ENCODE results near the gene CCDC28A. TPM values are rescaled to one million over a fixed set of nuclear protein-coding genes. Genes with fewer than 3 reads are reported as not detected.

CCDC28A gene
- total and polyA plus RNA-seq, 2 donors (not counting 1 experiment from before 2014, with no cell fraction given) = 15.2 to 22.0 TPM

GRCh38 chr6:138734585-138734984, 39.0 kb upstream of the CCDC28A start:
- TF ChIP-seq EZH2 (IDR thresholded peaks at IDR 0.05; ENCODE audit: low read length, missing control alignments) (no peak), CTCF (conservative IDR thresholded peaks at IDR 0.05 in 1 of 2, IDR thresholded peaks at IDR 0.05 in 1 of 2; ENCODE audit: low read depth in 1 of 2, low read length in 2 of 2) (no peak)
- H2AFZ ChIP-seq (ENCODE audit: low read length) = no peak overlapping the region
- no peaks in the 10 kb centered on the region for H3K27me3 ChIP-seq (ENCODE audit: control insufficient read depth, insufficient read depth, low read length)

GRCh38 chr6:138736640-138737039, 36.9 kb upstream of the CCDC28A start:
- Histone ChIP-seq H3K79me2 (ENCODE audit: control insufficient read depth, insufficient read depth, low read length) (no peaks in the 10 kb centered on the region), H3K9ac (ENCODE audit: insufficient read depth, low read length) (no peak overlapping the region), H3K4me3 (replicated peaks in 1 of 4; ENCODE audit: control extremely low read depth in 1 of 4, insufficient read depth in 1 of 4, low read depth in 3 of 4, low read length in 4 of 4) (no peak overlapping the region), H3K4me2 (ENCODE audit: extremely low read depth, insufficient read depth, low read length) (no peak overlapping the region), H4K20me1 (ENCODE audit: control insufficient read depth, extremely low read depth, insufficient read depth, low read length) (no peaks in the 10 kb centered on the region), H3K36me3 (ENCODE audit: control insufficient read depth, insufficient read depth, low read length) (no peaks in the 10 kb centered on the region), H2AFZ (ENCODE audit: low read length) (no peak overlapping the region), H3K9me3 (ENCODE audit: control insufficient read depth, insufficient read depth, low read depth, low read length) (no peaks in the 10 kb centered on the region), H3K27ac (ENCODE audit: insufficient read depth, low read length) (no peak overlapping the region), H3K4me1 (ENCODE audit: control insufficient read depth, extremely low read depth, insufficient read depth, low read length) (no peaks in the 10 kb centered on the region), H3K27me3 (ENCODE audit: control insufficient read depth, insufficient read depth, low read length) (no peaks in the 10 kb centered on the region)
- TF ChIP-seq CTCF (conservative IDR thresholded peaks at IDR 0.05 in 1 of 2, IDR thresholded peaks at IDR 0.05 in 1 of 2; ENCODE audit: low read depth in 1 of 2, low read length in 2 of 2) (no peak), EZH2 (IDR thresholded peaks at IDR 0.05; ENCODE audit: low read length, missing control alignments) (no peak)
- peak; percentile 19 to 47 for DNase-seq (ENCODE audit: low read depth in 2 of 2)

More at GRCh38 chr6:138734585-138734984, 39.0 kb upstream of the CCDC28A start:
- DNase-seq (ENCODE audit: low read depth in 2 of 2) = no peak
- H3K4me2 ChIP-seq (ENCODE audit: extremely low read depth, insufficient read depth, low read length) = no peak overlapping the region
- H3K4me3 ChIP-seq (replicated peaks in 1 of 4; ENCODE audit: control extremely low read depth in 1 of 4, insufficient read depth in 1 of 4, low read depth in 3 of 4, low read length in 4 of 4) = no peak overlapping the region
- H3K27ac ChIP-seq (ENCODE audit: insufficient read depth, low read length) = no peak overlapping the region
- no peaks in the 10 kb centered on the region for H4K20me1 ChIP-seq (ENCODE audit: control insufficient read depth, extremely low read depth, insufficient read depth, low read length)
- H3K36me3 ChIP-seq (ENCODE audit: control insufficient read depth, insufficient read depth, low read length) = no peaks in the 10 kb centered on the region
- H3K9ac ChIP-seq (ENCODE audit: insufficient read depth, low read length) = no peak overlapping the region
- H3K9me3 ChIP-seq (ENCODE audit: control insufficient read depth, insufficient read depth, low read depth, low read length) = no peaks in the 10 kb centered on the region
- no peaks in the 10 kb centered on the region for H3K4me1 ChIP-seq (ENCODE audit: control insufficient read depth, extremely low read depth, insufficient read depth, low read length)
- no peaks in the 10 kb centered on the region for H3K79me2 ChIP-seq (ENCODE audit: control insufficient read depth, insufficient read depth, low read length)

- H3K4me2 ChIP-seq (ENCODE audit: extremely low read depth, insufficient read depth, low read length) = no peak overlapping the region
- H3K79me2 ChIP-seq (ENCODE audit: control insufficient read depth, insufficient read depth, low read length) = no peaks in the 10 kb centered on the region
- no peaks in the 10 kb centered on the region for H3K4me1 ChIP-seq (ENCODE audit: control insufficient read depth, extremely low read depth, insufficient read depth, low read length)
- H3K4me3 ChIP-seq (replicated peaks in 1 of 4; ENCODE audit: control extremely low read depth in 1 of 4, insufficient read depth in 1 of 4, low read depth in 3 of 4, low read length in 4 of 4) = no peak overlapping the region
- H3K36me3 ChIP-seq (ENCODE audit: control insufficient read depth, insufficient read depth, low read length) = no peaks in the 10 kb centered on the region
- H3K27me3 ChIP-seq (ENCODE audit: control insufficient read depth, insufficient read depth, low read length) = no peaks in the 10 kb centered on the region
- H3K27ac ChIP-seq (ENCODE audit: insufficient read depth, low read length) = no peak overlapping the region
- no peaks in the 10 kb centered on the region for H4K20me1 ChIP-seq (ENCODE audit: control insufficient read depth, extremely low read depth, insufficient read depth, low read length)
- H3K9me3 ChIP-seq (ENCODE audit: control insufficient read depth, insufficient read depth, low read depth, low read length) = no peaks in the 10 kb centered on the region
- TF ChIP-seq EZH2 (IDR thresholded peaks at IDR 0.05; ENCODE audit: low read length, missing control alignments) (no peak), CTCF (conservative IDR thresholded peaks at IDR 0.05 in 1 of 2, IDR thresholded peaks at IDR 0.05 in 1 of 2; ENCODE audit: low read depth in 1 of 2, low read length in 2 of 2) (no peak)
- no peak for DNase-seq (ENCODE audit: low read depth in 2 of 2)
- H3K9ac ChIP-seq (ENCODE audit: insufficient read depth, low read length) = no peak overlapping the region
- no peak overlapping the region for H2AFZ ChIP-seq (ENCODE audit: low read length)
These were observed 21.6 kb upstream of the CCDC28A start for GRCh38 chr6:138752017-138752416.

Data from fibroblast of lung (primary cell).